GM21619 (cell line): ENCODE measurements around the gene MRPS31.
A peak's percentile ranks its signal among the peaks of the same experiment; 100 is the strongest.
"Not testable (repeated sequence)": the region's sequence is repeated elsewhere in the genome, so short reads cannot be mapped to it uniquely, and the experiment has no call there.

Experiments
- ATAC-seq: cut with Tn5 transposase; IDR thresholded peaks from one replicate; pipeline ENCODE4 v1.9.1; 2021; ENCODE audit not compliant: unreplicated experiment

MRPS31 gene

DNA sequence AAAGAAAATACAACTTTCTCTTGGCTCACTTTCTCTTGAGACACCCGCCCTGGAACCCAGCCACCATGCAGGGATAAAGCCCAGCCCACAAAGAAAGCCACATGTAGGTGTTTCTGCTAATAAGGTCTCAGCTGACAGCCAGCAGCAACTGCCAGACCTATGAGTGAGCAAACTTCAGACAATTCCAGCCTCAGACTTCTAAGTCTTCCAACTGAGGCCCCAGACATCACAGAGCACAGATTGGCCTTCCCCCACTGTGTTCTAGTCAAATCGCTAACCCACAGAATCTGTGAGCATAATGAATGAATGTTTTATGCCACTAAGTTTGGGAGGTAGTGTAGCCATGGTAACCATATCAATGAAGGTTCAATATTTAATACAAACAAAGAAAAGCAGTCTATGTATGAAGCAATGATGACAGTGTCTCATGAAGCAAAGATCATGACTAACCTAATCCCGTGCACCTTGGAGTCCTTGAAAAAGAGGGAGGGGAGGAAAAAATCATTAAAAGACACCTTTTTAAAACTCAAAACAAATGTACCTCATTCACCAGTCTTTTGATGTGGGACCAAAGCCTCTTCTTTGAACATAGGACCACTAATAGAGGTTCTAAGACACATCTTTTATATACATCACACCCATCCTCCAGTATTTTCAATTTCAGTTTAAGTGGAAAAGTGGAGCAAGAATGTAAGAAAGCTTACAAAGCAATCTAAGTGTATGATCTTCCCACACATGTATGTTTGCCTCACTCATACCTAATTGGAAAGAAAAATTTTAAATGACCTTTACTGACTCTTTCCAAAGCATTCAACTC is 6.2 kb downstream of the MRPS31 start:
- ATAC-seq: no peak

DNA sequence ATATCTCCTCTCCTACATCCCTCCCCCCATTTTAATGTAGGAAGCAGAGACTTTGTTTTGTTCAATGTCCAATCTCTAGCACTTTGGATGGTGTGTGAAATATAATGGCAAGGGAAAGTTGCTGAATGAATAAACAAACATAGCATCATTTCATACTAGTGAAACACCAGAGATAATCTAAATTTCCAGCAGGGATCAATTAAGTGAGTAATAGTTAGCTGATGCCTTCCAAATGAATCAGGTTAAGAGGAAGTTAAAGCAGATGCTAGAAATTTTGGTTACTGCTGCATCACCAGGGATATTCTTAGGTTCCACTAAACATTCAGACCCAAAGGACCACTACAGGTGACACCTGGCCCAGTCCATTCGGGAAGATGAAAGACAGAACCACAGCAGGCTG is 8.1 kb downstream of the MRPS31 start:
- no peak for ATAC-seq

DNA sequence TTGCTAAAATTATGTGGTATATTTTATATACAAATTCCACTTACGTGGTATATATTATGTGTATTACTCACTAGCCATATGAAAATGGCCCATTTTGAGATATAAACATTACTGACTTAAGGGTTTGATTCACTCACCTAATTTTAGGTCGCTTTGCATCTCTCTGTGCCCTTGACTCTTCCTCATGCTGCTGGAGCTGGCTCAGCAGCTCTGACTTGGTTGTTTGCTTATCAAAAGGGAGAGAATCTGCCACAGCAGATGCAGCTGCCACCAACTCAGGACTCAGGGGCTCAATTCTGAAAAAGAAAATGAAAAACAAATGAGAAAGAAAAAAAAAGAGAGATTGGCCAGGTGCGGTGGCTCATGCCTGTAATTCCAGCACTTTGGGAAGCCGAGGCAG is 12.2 kb downstream of the MRPS31 start:
- ATAC-seq: no peak

DNA sequence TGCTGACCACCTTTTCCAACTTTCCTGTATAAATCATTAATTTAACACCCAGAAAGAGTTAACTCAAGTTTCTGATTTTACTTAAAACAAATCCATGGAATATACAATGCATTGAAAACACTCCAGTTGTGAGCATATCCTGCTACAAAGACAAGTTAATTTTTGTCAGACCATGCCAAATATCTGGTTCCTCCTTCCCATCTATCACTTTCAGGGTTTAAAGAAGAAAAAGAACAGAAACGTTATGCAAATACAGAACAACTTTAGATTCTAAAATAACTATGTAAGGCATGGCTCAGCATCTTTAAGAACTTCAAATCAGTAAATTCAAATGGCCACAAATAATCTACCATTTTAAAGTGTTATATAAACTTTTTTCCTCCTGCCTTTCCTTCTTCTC is 14.9 kb downstream of the MRPS31 start:
- no peak for ATAC-seq

DNA sequence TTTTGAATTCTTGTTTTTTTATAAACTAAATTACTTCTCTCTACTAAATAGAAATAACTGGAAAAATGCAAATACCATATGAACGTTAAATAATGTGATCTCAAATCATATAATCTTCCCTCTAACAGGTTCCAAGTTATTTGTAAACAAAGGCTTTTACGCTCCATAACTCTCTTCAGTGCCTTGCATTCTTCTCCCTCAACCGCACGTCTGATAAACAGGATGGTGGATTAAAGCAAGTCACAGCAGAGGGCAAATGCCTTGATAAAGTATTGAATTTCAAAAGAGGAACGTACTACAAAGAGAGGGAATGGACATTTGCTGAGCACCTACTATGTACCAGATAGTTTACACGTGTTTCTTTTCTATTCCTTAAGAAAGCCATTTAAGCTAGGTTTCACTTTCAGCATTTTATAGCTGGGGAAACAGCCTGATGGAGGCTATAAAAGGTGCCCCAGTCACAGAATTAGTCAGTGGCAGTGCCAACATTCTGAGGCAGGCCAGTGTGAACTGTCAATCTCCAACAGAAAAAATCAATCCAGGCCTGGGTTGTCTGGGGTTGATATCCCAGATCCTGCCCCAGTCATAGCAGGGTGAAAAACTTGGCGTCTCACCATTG is 15.8 kb downstream of the MRPS31 start:
- no peak for ATAC-seq

DNA sequence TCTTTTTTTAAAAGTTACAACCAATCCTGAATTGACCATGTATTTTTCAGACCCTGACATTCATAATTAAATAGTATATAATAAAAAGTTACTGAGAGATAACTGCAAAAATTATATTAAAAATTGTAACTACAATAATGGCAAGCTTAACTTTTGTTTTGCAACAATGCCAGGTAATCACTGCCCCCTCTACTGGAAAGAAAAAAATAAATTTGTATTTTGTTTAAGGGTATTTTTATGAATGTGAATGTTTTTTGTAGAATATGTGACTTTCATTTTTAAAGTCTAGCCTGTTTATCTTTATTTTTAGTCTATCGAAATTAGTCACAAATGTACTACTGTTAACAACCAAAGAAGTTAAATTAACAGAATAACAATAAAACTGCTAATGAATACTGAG is 21.7 kb downstream of the MRPS31 start:
- ATAC-seq: no peak

DNA sequence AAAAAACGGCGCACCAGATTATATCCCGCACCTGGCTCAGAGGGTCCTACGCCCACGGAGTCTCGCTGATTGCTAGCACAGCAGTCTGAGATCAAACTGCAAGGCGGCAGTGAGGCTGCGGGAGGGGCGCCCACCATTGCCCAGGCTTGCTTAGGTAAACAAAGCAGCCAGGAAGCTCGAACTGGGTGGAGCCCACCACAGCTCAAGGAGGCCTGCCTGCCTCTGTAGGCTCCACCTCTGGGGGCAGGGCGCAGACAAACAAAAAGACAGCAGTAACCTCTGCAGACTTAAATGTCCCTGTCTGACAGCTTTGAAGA is 35.8 kb downstream of the MRPS31 start:
- not testable (repeated sequence) for ATAC-seq

DNA sequence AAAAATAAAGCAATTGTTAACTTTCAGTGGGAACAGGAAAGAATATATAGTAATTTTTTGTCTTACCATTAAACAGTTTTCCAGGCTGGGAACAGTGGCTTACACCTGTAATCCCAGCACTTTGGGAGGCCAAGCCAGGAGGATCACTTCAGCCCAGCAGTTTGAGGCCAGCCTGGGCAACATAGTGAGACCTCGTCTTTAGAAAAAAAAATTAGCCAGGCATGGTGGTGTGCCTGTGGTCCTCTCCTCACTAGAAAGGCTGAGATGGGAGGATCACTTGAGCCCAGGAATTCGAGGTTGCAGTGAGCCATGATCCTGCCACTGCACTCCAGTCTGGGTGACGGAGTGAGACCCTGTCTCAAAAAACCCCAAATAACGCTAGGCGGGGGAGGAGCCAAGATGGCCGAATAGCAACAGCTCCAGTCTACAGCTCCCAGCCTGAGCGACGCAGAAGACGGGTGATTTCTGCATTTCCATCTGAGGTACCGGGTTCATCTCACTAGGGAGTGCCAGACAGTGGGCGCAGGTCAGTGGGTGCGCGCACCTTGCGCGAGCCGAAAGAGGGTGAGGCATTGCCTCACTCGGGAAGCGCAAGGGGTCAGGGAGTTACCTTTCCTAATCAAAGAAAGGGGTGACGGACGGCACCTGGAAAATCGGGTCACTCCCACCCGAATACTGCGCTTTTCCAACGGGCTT is 36.3 kb downstream of the MRPS31 start:
- not testable (repeated sequence) for ATAC-seq

DNA sequence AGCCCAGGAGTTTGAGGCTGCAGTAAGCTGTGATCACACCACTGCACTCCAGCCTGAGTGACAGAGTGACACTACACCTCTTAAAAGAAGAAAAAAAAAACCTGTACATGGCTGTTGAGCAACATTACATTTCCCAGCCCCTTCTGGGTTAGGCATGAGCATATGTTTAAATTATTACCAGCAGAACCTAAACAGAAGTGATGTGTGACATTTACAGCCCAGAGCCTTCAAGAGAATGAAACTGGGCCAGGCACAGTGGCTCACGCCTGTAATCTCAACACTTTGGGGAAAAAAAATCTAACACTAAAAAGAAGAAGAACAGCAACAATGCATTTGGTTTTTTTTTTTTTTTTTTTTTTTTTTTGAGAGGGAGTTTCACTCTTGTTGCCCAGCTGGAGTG is 38.3 kb downstream of the MRPS31 start:
- no peak for ATAC-seq

DNA sequence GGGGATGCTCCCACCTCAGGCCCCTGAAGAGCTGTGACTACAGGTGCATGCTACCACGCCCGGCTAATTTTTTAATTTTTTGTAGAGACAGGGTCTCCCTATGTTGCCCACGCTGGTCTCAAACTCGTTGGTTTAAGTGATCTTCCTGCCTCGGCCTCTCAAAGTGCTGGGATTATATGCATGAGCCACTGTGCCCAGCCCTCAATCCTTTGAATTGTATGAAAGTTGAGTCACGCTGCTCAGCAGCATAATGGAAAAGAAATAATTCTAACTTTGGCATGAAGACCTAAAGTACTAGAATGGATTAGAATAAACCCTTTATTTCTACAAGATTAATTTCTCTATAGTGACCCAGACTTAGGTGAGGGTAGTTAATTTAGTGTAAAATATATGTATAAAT is 42.4 kb downstream of the MRPS31 start:
- no peak for ATAC-seq

DNA sequence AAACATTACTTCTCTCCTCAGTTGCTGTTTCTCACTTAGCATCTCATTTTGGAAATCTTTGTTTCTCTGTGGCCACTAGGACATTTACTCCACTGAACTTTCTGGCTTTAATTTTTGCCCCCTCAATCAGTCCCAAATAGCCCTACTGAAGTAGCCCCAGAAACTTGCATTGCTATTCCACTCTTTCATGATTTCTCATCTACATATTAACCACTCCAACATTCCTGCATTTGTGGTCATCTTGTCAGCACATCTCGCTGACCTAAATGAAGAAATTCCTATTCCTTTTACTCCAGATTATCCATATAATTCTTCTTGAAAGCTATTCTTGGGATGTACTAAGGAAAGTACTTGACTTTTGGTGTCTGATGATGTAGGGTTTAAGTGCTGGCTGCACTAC is 56.6 kb downstream of the MRPS31 start:
- not testable (repeated sequence) for ATAC-seq

DNA sequence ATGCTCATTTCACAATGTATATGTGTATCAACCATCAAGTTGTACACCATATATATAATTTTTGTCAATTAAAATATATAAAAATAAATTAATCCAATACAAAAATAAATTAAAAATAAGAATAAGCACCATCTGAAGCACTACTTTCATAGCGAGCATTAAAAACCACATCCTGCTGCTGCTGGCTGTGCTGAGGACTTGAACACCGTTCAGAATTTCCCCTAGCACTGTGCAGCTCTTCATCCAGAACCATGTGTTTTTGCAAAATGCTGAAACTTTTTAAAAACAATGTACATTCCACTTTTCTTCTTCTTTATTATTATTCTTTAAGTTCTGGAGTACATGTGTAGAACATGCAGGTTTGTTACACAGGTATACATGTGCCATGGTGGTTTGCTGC is 64.6 kb downstream of the MRPS31 start:
- ATAC-seq: peak; percentile 56

DNA sequence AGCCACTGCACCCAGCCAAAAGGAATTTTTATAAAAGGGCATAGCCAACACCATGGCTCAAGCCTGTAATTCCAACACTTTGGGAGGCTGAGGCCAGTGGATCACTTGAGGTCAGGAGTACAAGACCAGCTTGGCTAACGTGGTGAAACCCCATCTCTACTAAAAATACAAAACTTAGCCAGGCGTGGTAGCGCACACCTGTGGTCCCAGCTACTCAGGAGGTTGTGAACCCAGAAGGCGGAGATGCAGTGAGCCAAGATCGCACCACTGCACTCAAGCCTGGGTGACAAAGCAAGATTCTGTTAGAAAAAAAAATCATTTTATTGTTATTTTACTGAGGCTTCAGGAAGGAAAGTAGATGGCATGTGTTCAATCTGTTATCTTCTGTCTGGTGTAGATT is 73.3 kb downstream of the MRPS31 start:
- ATAC-seq: peak; percentile 67

DNA sequence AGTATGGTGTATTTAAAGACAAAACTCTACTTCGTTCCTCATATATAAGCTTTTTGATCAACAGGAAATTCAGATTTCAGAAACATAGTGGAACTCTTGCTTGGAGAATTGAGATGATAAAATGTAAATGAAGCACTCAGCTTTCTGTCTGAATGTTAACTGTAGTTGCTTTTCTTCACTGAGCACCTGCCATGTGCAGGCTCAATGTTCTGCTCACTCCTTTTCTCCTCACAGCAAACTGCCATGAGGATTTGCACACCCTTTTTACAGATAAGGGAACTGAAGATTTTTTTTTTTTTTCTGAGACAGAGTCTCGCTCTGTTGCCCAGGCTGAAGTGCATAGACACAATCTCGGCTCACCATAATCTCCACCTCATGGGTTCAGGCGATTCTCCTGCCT is 76.6 kb downstream of the MRPS31 start:
- ATAC-seq: no peak

DNA sequence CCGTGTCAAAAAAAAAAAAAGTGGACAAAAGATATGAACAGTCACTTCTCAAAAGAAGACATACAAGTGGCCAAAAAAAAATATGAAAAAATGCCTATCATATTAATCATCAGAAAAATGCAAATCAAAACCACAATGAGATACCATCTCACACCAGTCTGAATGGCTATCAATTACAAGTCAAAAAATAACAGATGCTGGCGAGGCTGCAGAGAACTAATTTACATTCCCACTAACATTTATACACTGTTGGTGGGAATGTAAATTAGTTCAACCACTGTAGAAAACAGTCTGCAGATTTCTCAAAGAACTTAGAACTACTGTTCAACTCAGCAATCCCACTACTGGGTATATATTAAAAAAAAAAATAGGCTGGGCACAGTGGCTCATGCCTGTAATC is 78.0 kb downstream of the MRPS31 start:
- peak; percentile 71 for ATAC-seq

DNA sequence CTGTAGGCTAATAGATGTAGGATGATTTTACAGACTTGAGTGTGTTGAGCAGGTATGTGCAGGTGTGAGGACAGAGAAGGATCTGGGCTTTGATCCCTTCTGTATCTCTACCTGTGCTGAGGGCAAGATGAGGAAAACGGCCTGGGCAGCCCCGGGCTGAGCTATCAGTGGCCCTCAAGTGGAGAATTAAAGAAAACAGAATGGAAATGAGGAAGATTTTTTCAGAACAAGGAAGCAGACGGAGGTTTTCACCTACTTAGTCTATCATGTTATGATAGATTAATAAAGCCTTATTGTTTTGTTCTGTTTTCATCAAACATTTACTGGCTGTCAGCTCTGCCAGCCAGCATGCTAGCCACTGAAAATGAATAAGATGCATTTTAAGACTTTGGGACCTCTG is 82.2 kb downstream of the MRPS31 start:
- ATAC-seq: no peak

DNA sequence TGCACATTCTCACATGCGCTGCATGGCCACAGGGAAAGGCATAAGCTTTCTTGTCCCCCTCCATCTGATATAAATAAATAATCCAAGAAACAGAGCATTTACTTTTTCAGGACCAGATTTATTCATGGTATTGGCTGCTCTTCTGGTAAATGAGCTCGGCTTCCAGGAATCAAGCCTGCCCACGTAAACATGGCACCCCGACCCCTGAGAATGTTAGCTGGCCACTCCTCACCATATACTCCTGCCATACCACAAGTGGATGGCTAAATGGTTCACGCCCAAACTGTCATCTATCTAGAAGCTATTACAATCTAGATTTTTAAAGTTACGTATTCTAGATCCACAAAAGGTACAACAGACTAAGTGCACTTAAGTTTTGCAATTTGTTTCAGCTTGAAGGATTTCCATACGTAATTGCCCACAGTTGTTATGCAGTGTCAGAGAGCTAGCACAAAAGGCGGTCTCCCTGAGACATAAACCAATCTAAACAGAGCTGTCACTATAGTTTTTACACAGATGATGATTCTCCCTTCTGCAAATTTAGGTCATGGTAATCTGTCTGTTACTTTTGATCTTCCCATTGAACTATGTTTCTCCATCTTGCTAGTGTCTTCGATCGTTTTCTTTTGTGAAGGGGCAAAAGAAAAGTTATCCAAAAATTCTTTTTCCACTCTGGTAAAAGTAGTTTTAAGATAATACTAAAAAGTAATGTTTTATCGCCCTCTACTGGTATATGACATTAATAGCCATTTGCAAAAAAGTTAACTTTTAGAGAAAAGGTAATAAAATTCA is 88.3 kb downstream of the MRPS31 start:
- ATAC-seq: no peak

DNA sequence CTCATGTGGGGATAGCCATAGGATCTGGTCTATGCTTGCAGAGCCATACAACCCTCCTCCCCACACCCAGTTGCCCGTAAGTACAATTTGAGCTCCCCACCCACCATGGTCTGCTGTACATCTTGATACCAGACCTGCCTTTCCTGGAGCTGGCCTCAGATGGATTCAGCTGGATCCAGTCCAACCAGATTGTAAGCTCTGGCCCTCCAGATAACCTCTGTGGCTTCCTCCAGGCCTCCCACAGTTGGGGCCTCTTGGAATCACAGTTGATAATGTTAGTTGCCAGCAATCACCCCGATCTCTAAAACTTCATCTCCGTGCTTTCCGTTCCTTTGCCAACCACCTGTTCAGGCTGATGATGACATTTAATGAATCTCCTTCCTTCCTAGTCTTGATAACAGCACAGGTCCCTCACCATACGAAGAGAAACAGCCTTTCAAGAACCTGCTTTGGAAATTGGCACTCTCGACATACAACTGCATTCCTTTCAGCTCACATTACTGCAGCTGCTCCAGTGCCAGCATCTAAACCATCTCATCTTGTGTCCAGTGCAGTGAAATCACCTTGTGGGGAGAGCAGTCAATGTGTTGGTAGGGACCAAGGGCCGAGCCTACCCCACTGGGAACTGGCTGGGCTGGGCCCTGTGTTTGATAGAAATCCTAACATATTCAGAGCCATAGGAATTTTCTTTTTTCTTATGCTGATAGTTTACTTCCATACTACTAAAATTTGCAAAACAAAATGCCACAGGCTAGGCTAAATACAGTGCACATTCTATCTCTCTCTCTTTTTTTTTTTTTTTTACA is 89.4 kb downstream of the MRPS31 start:
- ATAC-seq: no peak

DNA sequence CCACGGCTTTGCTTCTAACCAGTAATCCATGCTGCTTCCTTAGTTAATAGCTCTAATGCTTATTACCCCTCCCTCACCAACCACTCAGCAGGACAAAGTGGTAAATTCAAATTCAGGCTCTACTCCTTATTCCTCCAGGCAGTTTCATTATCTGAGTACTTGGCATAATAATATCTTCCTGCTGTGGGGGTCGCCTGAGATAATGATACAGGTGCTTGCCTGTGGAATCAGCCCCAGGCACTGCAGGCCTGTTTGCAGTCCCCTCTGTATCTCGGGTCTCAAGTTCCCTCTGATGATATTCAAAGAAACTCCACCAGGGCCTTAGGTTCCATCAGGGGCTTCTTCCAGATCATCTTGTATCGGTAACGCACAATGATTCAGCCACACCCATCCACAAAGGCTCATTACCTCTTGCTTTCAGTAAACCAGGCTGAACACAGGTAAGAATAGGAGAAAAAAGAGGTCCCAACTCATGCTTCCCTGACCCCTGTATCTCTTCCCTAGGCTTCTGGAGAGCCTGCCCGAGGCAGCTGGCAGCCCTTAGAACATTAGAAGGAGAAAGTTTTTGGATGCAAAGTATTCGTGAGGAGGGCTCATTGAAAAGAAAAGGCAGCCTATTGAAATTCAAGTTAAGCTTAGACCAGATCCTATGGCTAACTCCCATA is 90.2 kb downstream of the MRPS31 start:
- ATAC-seq: no peak

DNA sequence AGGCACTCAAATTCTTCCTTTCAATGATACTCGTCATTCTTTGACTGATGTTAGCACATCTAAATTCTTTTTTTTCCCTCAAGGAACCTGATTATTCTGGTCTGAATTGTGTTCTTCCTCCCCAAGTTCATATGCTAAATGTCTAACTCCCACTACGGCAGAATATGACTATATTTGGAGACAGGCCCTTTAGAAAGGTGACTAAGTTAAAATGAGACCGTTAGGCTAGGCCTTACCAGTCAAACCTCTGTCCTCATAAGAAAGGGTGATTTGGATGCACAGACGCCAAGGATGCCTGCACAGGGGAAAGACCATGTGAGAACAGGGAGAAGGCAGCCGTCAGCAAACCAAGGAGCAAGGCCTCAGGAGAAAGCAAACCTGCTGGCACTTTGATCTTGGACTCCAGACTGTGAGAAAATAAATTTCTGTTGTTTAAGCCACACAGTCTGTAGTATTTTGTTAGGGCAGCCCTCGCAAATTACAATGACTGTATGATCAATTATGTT is 91.5 kb downstream of the MRPS31 start:
- no peak for ATAC-seq
